ENCODE data around the gene ZNHIT2. TPM values are rescaled to one million over a fixed set of nuclear protein-coding genes. Genes with fewer than 3 reads are reported as not detected.

The ZNHIT2 gene
- total and polyA plus RNA-seq, 2 of the 8 experiments (the other 6 are each of a cell fraction or from before 2014, with no cell fraction given) = 13.0 to 16.1 TPM

DNA sequence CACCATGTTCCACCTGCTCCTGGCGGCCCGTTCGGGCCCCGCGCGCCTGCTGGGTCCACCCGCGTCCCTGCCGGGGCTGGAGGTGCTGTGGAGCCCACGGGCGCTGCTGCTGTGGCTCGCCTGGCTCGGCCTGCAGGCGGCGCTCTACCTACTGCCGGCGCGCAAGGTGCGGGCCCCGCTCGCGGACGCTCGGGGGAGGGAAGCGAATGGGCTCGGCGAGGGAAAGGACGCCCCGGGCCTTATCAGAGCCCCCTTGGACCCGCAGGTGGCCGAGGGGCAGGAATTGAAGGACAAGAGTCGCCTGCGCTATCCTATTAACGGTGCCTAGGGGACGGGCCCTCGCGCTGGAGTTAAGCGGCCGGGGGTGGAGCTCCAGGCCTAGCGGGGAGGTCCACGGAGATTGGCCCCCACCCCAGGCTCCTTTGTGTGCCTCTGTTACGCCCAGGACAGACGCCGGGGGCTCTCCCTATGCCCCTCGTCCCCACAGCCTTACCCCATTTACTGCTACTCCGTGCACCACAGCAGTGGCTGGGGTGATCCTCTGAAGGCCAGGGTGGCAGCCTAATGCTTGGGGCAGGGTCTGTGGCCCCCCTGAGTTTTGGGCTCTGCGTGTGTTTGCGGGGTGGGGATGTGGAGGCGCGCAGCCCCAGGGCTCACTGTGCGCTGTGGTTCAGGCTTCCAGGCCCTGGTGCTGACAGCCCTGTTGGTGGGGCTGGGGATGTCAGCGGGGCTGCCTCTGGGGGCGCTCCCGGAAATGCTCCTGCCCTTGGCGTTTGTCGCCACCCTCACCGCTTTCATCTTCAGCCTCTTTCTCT is 4.7 kb downstream of the ZNHIT2 start:
- H4K8ac ChIP-seq (ENCODE audit: extremely low read depth, insufficient read depth, low read length) = peak overlapping the region; percentile 47
- H3K4ac ChIP-seq (replicated peaks; ENCODE audit: insufficient read length, low read depth, low read length) = peak overlapping the region; percentile 29
- H2AK5ac ChIP-seq (ENCODE audit: low read depth, low read length) = no peak overlapping the region
- H3K14ac ChIP-seq (ENCODE audit: insufficient read length) = no peak overlapping the region
- POLR2A ChIA-PET (ENCODE audit: partially characterized antibody) = interaction anchor here (0.6 to 17.4 kb wide), 31 partner anchors 9 to 1096 kb away, joined by 3 to 305 read pairs (median 4); partner anchors contain the start of genes ARL2, BATF2, CAPN1 and CDCA5
- peaks cover 0 to 9% (median 3%) of the 10 kb centered on the region in 4 experiments; a peak in 2 of 8 replicates for H3K36me3 ChIP-seq (ENCODE audit: control insufficient read depth in 2 of 4, insufficient read depth in 4 of 4, low read length in 3 of 4)
- H4K91ac ChIP-seq (replicated peaks; ENCODE audit: insufficient read length, low read length) = no peak overlapping the region
- H3K23me2 ChIP-seq (ENCODE audit: low read depth, low read length) = peaks cover 17% of the 10 kb centered on the region; the same call in 1 of the 2 replicates
- no peaks in the 10 kb centered on the region for H3K27me3 ChIP-seq (replicated peaks in 1 of 4; ENCODE audit: control insufficient read depth in 3 of 4, extremely low read depth in 1 of 4, insufficient read depth in 3 of 4, low read length in 3 of 4)
- H2BK15ac ChIP-seq (ENCODE audit: low read length) = no peak overlapping the region
- DNase-seq (ENCODE audit: low read depth in 1 of 2, low spot score in 2 of 2) = peak in 1 of 2 experiments; percentile 74
- peak overlapping the region in 3 of 4 experiments; percentile 54 to 61 (median 55); a peak in 5 of 7 replicates for H3K9ac ChIP-seq (replicated peaks in 1 of 4; ENCODE audit: extremely low read depth in 1 of 4, low read depth in 3 of 4, low read length in 3 of 4)
- peaks cover 2 to 26% (median 19%) of the 10 kb centered on the region in 4 experiments for H3K4me1 ChIP-seq (replicated peaks in 1 of 4; ENCODE audit: control insufficient read depth in 3 of 4, insufficient read depth in 4 of 4, low read length in 3 of 4)
- peak overlapping the region; percentile 62 for H4K5ac ChIP-seq (ENCODE audit: insufficient read length, low read depth, low read length)
- CTCF ChIA-PET (ENCODE audit: partially characterized antibody) = interaction anchor here (0.5 to 7.9 kb wide), 22 partner anchors 9 to 449 kb away, joined by 3 to 85 read pairs (median 5); partner anchors contain the start of genes ARL2, CAPN1, FAU and MRPL49
- no peak overlapping the region for H2BK120ac ChIP-seq (replicated peaks; ENCODE audit: low read depth, low read length)
- H2BK20ac ChIP-seq (ENCODE audit: low read length) = no peak overlapping the region
- H3K4me3 ChIP-seq (ENCODE audit: extremely low read depth in 1 of 4, insufficient read depth in 2 of 4, low read depth in 3 of 4, low read length in 4 of 4) = peak overlapping the region; percentile 76 to 90 (median 85)
- no peak overlapping the region for H2BK5ac ChIP-seq (ENCODE audit: low read depth, low read length)
- H2BK12ac ChIP-seq (ENCODE audit: low read depth, low read length) = no peak overlapping the region
- peaks cover 0 to 6% of the 10 kb centered on the region in 2 experiments; a peak in 1 of 4 replicates for H3K79me2 ChIP-seq (ENCODE audit: control insufficient read depth in 1 of 2, insufficient read depth in 2 of 2, low read length in 2 of 2)
- no peak for FAIRE-seq
- H4K20me1 ChIP-seq (replicated peaks in 1 of 2; ENCODE audit: control insufficient read depth in 1 of 2, insufficient read depth in 2 of 2, low read length in 2 of 2) = peaks cover 0 to 18% of the 10 kb centered on the region in 2 experiments
- H3K27ac ChIP-seq (ENCODE audit: low read depth, low read length) = no peak overlapping the region
- H3K4me2 ChIP-seq (ENCODE audit: insufficient read depth in 1 of 2, low read depth in 2 of 2, low read length in 2 of 2) = peak overlapping the region; percentile 71 to 95
- peak overlapping the region; percentile 73 for H3K56ac ChIP-seq (replicated peaks; ENCODE audit: insufficient read length, low read depth, low read length)
- WGBS, 2 experiments (ENCODE audit: extremely low coverage in 1 of 2, insufficient coverage in 1 of 2, insufficient read length in 1 of 2, insufficient replicate concordance in 2 of 2, low coverage in 1 of 2, low lambda C conversion rate in 2 of 2, missing lambda C conversion rate in 1 of 2) = 3% methylated on average over 56 of the region's 57 CpGs; no CpG with 5 or more reads in 1 of the 2 experiments
- peaks cover 8% of the 10 kb centered on the region for H3K79me1 ChIP-seq (ENCODE audit: low read depth, low read length)
- H3K23ac ChIP-seq (ENCODE audit: insufficient read length) = no peak overlapping the region
- peak overlapping the region; percentile 60 for H3K18ac ChIP-seq (ENCODE audit: extremely low read depth, low read length)
- H2AFZ ChIP-seq (ENCODE audit: low read length) = no peak overlapping the region
- H3K9me3 ChIP-seq (ENCODE audit: insufficient read depth in 2 of 2, low read depth in 1 of 2, low read length in 1 of 2) = no peaks in the 10 kb centered on the region
- TF ChIP-seq POLR2AphosphoS5 (IDR thresholded peaks at IDR 0.05; ENCODE audit: low read depth, low read length) (peak; percentile 24; the same call in 1 of the 2 replicates), SAP30 (IDR thresholded peaks at IDR 0.05; ENCODE audit: insufficient read depth, insufficient replicate concordance, low read length) (peak; percentile 48), CTBP2 (IDR thresholded peaks at IDR 0.05; ENCODE audit: borderline replicate concordance, insufficient read depth, insufficient read length, low read length) (no peak), TEAD4 (IDR thresholded peaks at IDR 0.05; ENCODE audit: low read depth, low read length) (no peak), CHD1 (IDR thresholded peaks at IDR 0.05; ENCODE audit: low read depth, low read length) (no peak), POLR2A (IDR thresholded peaks at IDR 0.05; ENCODE audit: control extremely low read depth in 1 of 2, low read depth in 2 of 2, low read length in 2 of 2) (peak in 1 of 2 experiments; percentile 67; a peak in 1 of 3 replicates), EGR1 (IDR thresholded peaks at IDR 0.05; ENCODE audit: borderline replicate concordance, low read depth, low read length) (no peak), HDAC6 (IDR thresholded peaks at IDR 0.05; ENCODE audit: low read depth, low read length) (no peak), USF2 (IDR thresholded peaks at IDR 0.05; ENCODE audit: low read length) (no peak), EZH2 (IDR thresholded peaks at IDR 0.05; ENCODE audit: low read depth, low read length, severe bottlenecking) (no peak)
